Measurements from ENCODE around the gene TFAP2A.

- TF ChIP-seq CTCF (IDR thresholded peaks at IDR 0.05 in 2 of 3, conservative IDR thresholded peaks at IDR 0.05 in 1 of 3; ENCODE audit: borderline replicate concordance in 1 of 3, insufficient read depth in 1 of 3, low read depth in 2 of 3, low read length in 2 of 3) (no peak), CEBPB (IDR thresholded peaks at IDR 0.05; ENCODE audit: low read depth) (no peak), MAX (IDR thresholded peaks at IDR 0.05) (no peak), JUND (IDR thresholded peaks at IDR 0.05) (no peak), POLR2A (IDR thresholded peaks at IDR 0.05; ENCODE audit: borderline replicate concordance, extremely low read depth, insufficient read depth, insufficient read length) (no peak), CBX3 (IDR thresholded peaks at IDR 0.05; ENCODE audit: low read depth) (no peak), POLR2AphosphoS5 (IDR thresholded peaks at IDR 0.05; ENCODE audit: low read depth, low read length) (no peak), SP1 (IDR thresholded peaks at IDR 0.05; ENCODE audit: low read depth) (no peak), SIN3A (IDR thresholded peaks at IDR 0.05; ENCODE audit: low read depth) (no peak), ELF1 (IDR thresholded peaks at IDR 0.05; ENCODE audit: borderline replicate concordance, low read depth) (no peak), EZH2 (IDR thresholded peaks at IDR 0.05) (no peak), EZH2phosphoT487 (IDR thresholded peaks at IDR 0.05; ENCODE audit: borderline replicate concordance) (no peak), RAD21 (IDR thresholded peaks at IDR 0.05; ENCODE audit: low read depth) (no peak), REST (IDR thresholded peaks at IDR 0.05; ENCODE audit: low read depth) (no peak)
Measured at GRCh38 chr6:10433322-10433721, 18.4 kb upstream of the TFAP2A start.
